HCT116 (cell line): ENCODE results near the gene ETDB. TPM values are rescaled to one million over a fixed set of nuclear protein-coding genes. Genes with fewer than 3 reads are reported as not detected.
"Not testable (repeated sequence)": the region's sequence is repeated elsewhere in the genome, so short reads cannot be mapped to it uniquely, and the experiment has no call there.

Experiments used
- ATAC-seq: fragments of 200-7000 bp; cut with Tn5 transposase; 2 replicates; pipeline ENCODE4 v1.9.1; 2020; ENCODE audit warnings: mild to moderate bottlenecking, moderate library complexity
- BruUV-seq: library from RNA; stranded (reverse); fragments of 400-500 nt; replicated peaks from 2 replicates; lab custom pipeline; 2021; lab: Mats Ljungman, UMichigan
- CTCF ChIA-PET: fragments of 300-600 bp; sonication (Branson Sonifier 250); formaldehyde crosslinking; loops from one replicate; lab custom pipeline; 2021; ENCODE audit warnings: antibody characterized with exemption; lab: Charles Lee
- POLR2A ChIA-PET: fragments of 300-600, 350-600 bp; sonication (Branson Sonifier 250); formaldehyde crosslinking; loops from one replicate; lab custom pipeline; 2021; ENCODE audit warnings: antibody characterized with exemption; lab: Charles Lee
- RAD21 ChIA-PET, 2 experiments: fragments of 300-600 bp; sonication (Branson Sonifier 250); formaldehyde crosslinking; loops; one replicate each; lab custom pipeline; 2023; ENCODE audit warnings: low total read pairs in 2 of 2; ENCODE audit not compliant: uncharacterized antibody in 2 of 2, unreplicated experiment in 2 of 2, low non-redundant PET in 1 of 2; lab: Charles Lee
- DNase-seq: peaks from one replicate; pipeline ENCODE4 v3.0.0-alpha.2; 2010; ENCODE audit warnings: low read depth, low spot score
- H2AFZ ChIP-seq: fragments of 200-600 bp; shearing (Covaris generic), sonication (generic); 2 replicates; pipeline ENCODE4 v1.6.1; 2017; ENCODE audit warnings: low read depth, mixed run types, mixed read lengths, antibody characterized with exemption, low read length; ENCODE audit not compliant: poor library complexity, severe bottlenecking
- H3K27ac ChIP-seq: 2 replicates; pipeline ENCODE4 v1.5.1; 2012; ENCODE audit warnings: low read depth, low read length
- H3K27me3 ChIP-seq: fragments of 200-600 bp; sonication (generic); 2 replicates; pipeline ENCODE4 v1.6.1; 2016; ENCODE audit warnings: mixed run types, low read length, mixed read lengths; ENCODE audit not compliant: insufficient read depth
- H3K36me3 ChIP-seq, 2 experiments: fragments of 200-500 bp in 1 of 2; fragments of 200-600 bp in 1 of 2; sonication (Bioruptor generic) in 1 of 2; sonication (generic) in 1 of 2; 2 replicates each; pipeline versions ENCODE4 v1.5.1 to v1.6.1; 2014 to 2016; ENCODE audit warnings: low read length in 2 of 2, inconsistent platforms in 1 of 2, mixed read lengths in 1 of 2, mixed run types in 1 of 2; ENCODE audit not compliant: insufficient read depth in 2 of 2, control insufficient read depth in 1 of 2
- H3K4me1 ChIP-seq, 2 experiments: fragments of 200-600 bp in 1 of 2; sonication (generic) in 1 of 2; 2 replicates each; pipeline versions ENCODE4 v1.5.1 to v1.6.1; 2012 to 2017; ENCODE audit warnings: low read length in 2 of 2, inconsistent platforms in 1 of 2, mild to moderate bottlenecking in 1 of 2, mixed read lengths in 1 of 2, mixed run types in 1 of 2, moderate library complexity in 1 of 2; ENCODE audit not compliant: insufficient read depth in 2 of 2, control insufficient read depth in 1 of 2
- H3K4me2 ChIP-seq: fragments of 200-600 bp; sonication (generic); 2 replicates; pipeline ENCODE4 v1.6.1; 2017; ENCODE audit warnings: mixed run types, low read length, mixed read lengths
- H3K4me3 ChIP-seq, 2 experiments: fragments of 200-600 bp in 1 of 2; sonication (generic) in 1 of 2; replicated peaks in 1 of 2; 2 replicates each; pipeline ENCODE4 v1.5.1; 2011 to 2016; ENCODE audit warnings: low read length in 2 of 2, control low read depth in 1 of 2, low read depth in 1 of 2, mild to moderate bottlenecking in 1 of 2, mixed read lengths in 1 of 2, mixed run types in 1 of 2
- H3K79me2 ChIP-seq: fragments of 200-600 bp; sonication (generic); 2 replicates; pipeline ENCODE4 v1.6.1; 2017; ENCODE audit warnings: mild to moderate bottlenecking, mixed run types, low read length, moderate library complexity, mixed read lengths; ENCODE audit not compliant: insufficient read depth
- H3K9ac ChIP-seq: fragments of 200-600 bp; sonication (generic); 2 replicates; pipeline ENCODE4 v1.6.1; 2016; ENCODE audit warnings: low read length, mixed read lengths
- H3K9me2 ChIP-seq: fragments of 200-600 bp; sonication (generic), shearing (Covaris generic); 2 replicates; pipeline ENCODE4 v1.6.1; 2017; ENCODE audit warnings: mixed run types, mild to moderate bottlenecking, moderate library complexity; ENCODE audit not compliant: insufficient read depth
- H3K9me3 ChIP-seq, 2 experiments: fragments of 200-500 bp in 1 of 2; fragments of 200-600 bp in 1 of 2; sonication (Bioruptor generic) in 1 of 2; sonication (generic) in 1 of 2; 2 replicates each; pipeline ENCODE4 v1.6.1; 2014 to 2017; ENCODE audit warnings: low read length in 2 of 2, mixed read lengths in 2 of 2, inconsistent platforms in 1 of 2, low read depth in 1 of 2, mild to moderate bottlenecking in 1 of 2, mixed run types in 1 of 2, moderate library complexity in 1 of 2; ENCODE audit not compliant: control insufficient read depth in 1 of 2, insufficient read depth in 1 of 2
- H4K20me1 ChIP-seq: fragments of 200-600 bp; sonication (generic), shearing (Covaris generic); 2 replicates; pipeline ENCODE4 v1.6.1; 2017; ENCODE audit warnings: mixed run types, mild to moderate bottlenecking, moderate library complexity; ENCODE audit not compliant: insufficient read depth
- CBX3 ChIP-seq: IDR thresholded peaks from 2 replicates; pipeline ENCODE4 v1.6.1; 2012; ENCODE audit warnings: low read depth
- ELF1 ChIP-seq: IDR thresholded peaks from 2 replicates; pipeline ENCODE4 v1.6.1; 2012; ENCODE audit warnings: low read depth, borderline replicate concordance
- EZH2 ChIP-seq: fragments of 200-600 bp; sonication (generic); IDR thresholded peaks from 2 replicates; pipeline ENCODE4 v1.6.1; 2017; ENCODE audit warnings: antibody characterized with exemption, mixed run types
- EZH2phosphoT487 ChIP-seq: fragments of 200-600 bp; IDR thresholded peaks from 2 replicates; pipeline ENCODE4 v1.6.1; 2018; ENCODE audit warnings: antibody characterized with exemption, borderline replicate concordance
- POLR2A ChIP-seq: IDR thresholded peaks from 2 replicates; pipeline ENCODE4 v1.7.0; 2011; ENCODE audit warnings: borderline replicate concordance; ENCODE audit not compliant: insufficient read depth, insufficient read length; ENCODE audit errors: extremely low read depth
- SIN3A ChIP-seq: IDR thresholded peaks from 2 replicates; pipeline ENCODE4 v1.6.1; 2012; ENCODE audit warnings: low read depth
- SP1 ChIP-seq: IDR thresholded peaks from 2 replicates; pipeline ENCODE4 v1.6.1; 2012; ENCODE audit warnings: low read depth
- SRF ChIP-seq: IDR thresholded peaks from 2 replicates; pipeline ENCODE4 v1.6.1; 2012; ENCODE audit warnings: low read depth
- YY1 ChIP-seq: IDR thresholded peaks from 2 replicates; pipeline ENCODE4 v1.6.1; 2011; ENCODE audit warnings: low read length, low read depth, moderate library complexity, mild to moderate bottlenecking; ENCODE audit not compliant: insufficient replicate concordance; ENCODE audit errors: extremely low read depth
- ZNF274 ChIP-seq: fragments of 200-500 bp; sonication (Bioruptor generic); IDR thresholded peaks from 2 replicates; pipeline ENCODE4 v1.6.1; 2014; ENCODE audit warnings: mild to moderate bottlenecking, low read depth, low read length, inconsistent platforms
- intact Hi-C: fragments of 100-400 bp; cut with micrococcal nuclease; formaldehyde crosslinking; loops from 2 replicates; pipeline ENCODE4 v1.10.0; 2022
- total RNA-seq: library from RNA; stranded (reverse); gene quantifications from one replicate; pipeline ENCODE4 v1.2.1, GENCODE V29; 2021; ENCODE audit not compliant: unreplicated experiment
- TF ChIP-seq, protein P1 (sequence below): IDR thresholded peaks from 2 replicates; pipeline ENCODE4 v1.6.1; 2012
- TF ChIP-seq, protein P2 (sequence below): IDR thresholded peaks from 2 replicates; pipeline ENCODE4 v1.6.1; 2012; ENCODE audit warnings: low read depth

ETDB gene
- total RNA-seq, 1 experiment from 2014 or later: not detected

DNA sequence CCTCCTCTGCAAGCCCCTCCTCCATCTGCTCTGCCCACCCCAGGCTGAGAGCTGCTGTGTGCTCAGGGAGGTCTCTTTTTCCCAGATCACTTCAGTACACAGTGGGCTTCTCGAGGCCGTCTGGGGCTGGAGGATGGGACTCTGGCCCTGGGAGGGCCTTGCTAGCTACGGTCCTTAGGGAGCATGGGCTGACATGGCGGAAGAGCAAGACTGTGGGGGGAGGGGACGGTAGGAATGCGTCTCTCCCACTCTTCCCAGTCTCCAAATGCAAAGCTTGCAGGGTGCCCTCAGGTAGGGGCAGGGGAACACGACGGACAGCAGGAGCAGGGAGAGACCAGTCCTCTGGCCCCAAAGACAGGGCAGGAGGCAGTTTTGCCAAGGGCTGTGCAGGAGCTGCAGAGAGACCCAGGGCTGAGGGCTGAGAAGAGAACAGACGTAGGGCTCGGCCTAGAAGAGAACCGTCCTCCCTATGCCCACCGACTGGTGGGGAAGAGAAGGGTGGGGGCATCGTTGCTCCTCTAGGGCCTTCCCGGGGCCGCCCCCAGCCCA is 23.1 kb downstream of the ETDB start:
- not testable (repeated sequence) for H3K27ac ChIP-seq, ATAC-seq

DNA sequence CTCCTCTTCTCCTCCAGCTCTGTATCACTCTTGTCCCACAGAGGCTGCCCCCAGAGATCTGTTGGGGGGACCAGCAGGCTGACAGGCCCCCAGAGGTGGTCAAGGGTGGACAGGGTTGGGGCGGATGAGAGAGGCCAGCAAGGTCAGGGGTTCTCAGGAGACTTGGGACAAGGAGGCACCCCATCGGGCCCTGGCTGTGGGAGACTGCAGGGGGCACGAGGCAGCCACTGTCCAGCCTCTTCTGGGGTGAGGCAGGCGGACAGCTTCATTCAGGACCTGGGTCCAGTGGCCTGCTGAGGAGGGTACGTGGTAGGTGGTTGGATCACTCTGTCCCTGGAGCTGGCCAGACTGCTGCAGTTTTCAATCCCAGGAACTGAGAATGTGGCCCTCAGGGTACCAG is 24.6 kb downstream of the ETDB start:
- no peaks in the 10 kb centered on the region for H3K36me3 ChIP-seq
- no peaks in the 10 kb centered on the region for H3K79me2 ChIP-seq
- no peaks in the 10 kb centered on the region for H3K9me3 ChIP-seq
- BruUV-seq: no TSS peak
- no peaks in the 10 kb centered on the region for H4K20me1 ChIP-seq
- POLR2A ChIA-PET: no interaction called here
- TF ChIP-seq YY1 (no peak), EZH2phosphoT487 (no peak), CBX3 (no peak), ZNF274 (no peak), SIN3A (no peak), POLR2A (no peak), ELF1 (no peak), EZH2 (no peak), SRF (no peak), SP1 (no peak)
- TF ChIP-seq, protein P1, sequence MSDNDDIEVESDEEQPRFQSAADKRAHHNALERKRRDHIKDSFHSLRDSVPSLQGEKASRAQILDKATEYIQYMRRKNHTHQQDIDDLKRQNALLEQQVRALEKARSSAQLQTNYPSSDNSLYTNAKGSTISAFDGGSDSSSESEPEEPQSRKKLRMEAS: no peak
- TF ChIP-seq, protein P2, sequence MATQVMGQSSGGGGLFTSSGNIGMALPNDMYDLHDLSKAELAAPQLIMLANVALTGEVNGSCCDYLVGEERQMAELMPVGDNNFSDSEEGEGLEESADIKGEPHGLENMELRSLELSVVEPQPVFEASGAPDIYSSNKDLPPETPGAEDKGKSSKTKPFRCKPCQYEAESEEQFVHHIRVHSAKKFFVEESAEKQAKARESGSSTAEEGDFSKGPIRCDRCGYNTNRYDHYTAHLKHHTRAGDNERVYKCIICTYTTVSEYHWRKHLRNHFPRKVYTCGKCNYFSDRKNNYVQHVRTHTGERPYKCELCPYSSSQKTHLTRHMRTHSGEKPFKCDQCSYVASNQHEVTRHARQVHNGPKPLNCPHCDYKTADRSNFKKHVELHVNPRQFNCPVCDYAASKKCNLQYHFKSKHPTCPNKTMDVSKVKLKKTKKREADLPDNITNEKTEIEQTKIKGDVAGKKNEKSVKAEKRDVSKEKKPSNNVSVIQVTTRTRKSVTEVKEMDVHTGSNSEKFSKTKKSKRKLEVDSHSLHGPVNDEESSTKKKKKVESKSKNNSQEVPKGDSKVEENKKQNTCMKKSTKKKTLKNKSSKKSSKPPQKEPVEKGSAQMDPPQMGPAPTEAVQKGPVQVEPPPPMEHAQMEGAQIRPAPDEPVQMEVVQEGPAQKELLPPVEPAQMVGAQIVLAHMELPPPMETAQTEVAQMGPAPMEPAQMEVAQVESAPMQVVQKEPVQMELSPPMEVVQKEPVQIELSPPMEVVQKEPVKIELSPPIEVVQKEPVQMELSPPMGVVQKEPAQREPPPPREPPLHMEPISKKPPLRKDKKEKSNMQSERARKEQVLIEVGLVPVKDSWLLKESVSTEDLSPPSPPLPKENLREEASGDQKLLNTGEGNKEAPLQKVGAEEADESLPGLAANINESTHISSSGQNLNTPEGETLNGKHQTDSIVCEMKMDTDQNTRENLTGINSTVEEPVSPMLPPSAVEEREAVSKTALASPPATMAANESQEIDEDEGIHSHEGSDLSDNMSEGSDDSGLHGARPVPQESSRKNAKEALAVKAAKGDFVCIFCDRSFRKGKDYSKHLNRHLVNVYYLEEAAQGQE: no peak
- no peaks in the 10 kb centered on the region for H3K9me2 ChIP-seq
- H3K27ac ChIP-seq: no peak overlapping the region
- no peak overlapping the region for H3K4me3 ChIP-seq
- RAD21 ChIA-PET: no interaction called here
- peaks cover 0 to 8% of the 10 kb centered on the region in 2 experiments; a peak in 2 of 4 replicates for H3K4me1 ChIP-seq
- no peak overlapping the region for H3K4me2 ChIP-seq
- ATAC-seq (no peak), DNase-seq (no peak)
- CTCF ChIA-PET: no interaction called here
- 0 out of 2 replicates have a peak, but pooled peaks cover 4% of the 10 kb centered on the region for H3K27me3 ChIP-seq
- intact Hi-C loops: no loop called here
- no peak overlapping the region for H3K9ac ChIP-seq
- no peak overlapping the region for H2AFZ ChIP-seq

More for the DNA sequence above, 23.1 kb downstream of the ETDB start:
- H3K79me2 ChIP-seq, POLR2A ChIA-PET, H3K9ac ChIP-seq, H3K27me3 ChIP-seq, H3K9me3 ChIP-seq, DNase-seq, H3K4me1 ChIP-seq, intact Hi-C loops, H3K36me3 ChIP-seq, H2AFZ ChIP-seq, H3K9me2 ChIP-seq, H3K4me3 ChIP-seq, H4K20me1 ChIP-seq, RAD21 ChIA-PET, BruUV-seq: not testable (repeated sequence)
- H3K4me2 ChIP-seq: peak overlapping the region; percentile 81
- CTCF ChIA-PET: interaction anchor here (1.2 kb wide), 1 partner anchor 11 kb away, joined by 3 read pairs; no protein-coding TSS in a partner anchor
